Measurements from ENCODE around the gene NCKAP5. TPM values are rescaled to one million over a fixed set of nuclear protein-coding genes. Genes with fewer than 3 reads are reported as not detected.

Gene NCKAP5
- total RNA-seq, 6 donors from 2014 or later: 22.1 to 51.1 (median 41.4) TPM

DNA sequence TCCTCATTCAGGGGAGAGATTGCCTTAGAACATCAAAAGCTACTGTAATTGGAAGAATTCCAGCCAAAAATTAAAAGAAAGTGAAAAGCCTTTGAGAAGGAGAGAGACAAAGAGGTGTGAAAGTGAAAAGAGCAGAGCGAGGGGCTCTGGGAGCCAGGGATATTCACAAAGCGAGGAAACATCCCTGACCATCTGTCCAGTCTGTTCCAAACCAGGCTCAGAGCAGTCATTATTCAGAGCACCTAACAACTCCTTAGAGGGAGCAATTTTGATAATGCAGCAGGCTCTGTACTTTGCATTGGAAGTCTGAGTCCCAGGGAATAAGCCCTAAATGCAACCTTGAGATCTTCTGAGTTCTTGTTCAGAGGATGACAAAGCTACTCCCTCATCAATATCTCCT is 779.2 kb downstream of the NCKAP5 start:
- TF ChIP-seq EP300 (IDR thresholded peaks at IDR 0.05) (no peak), POLR2A (IDR thresholded peaks at IDR 0.05) (no peak), POLR2AphosphoS5 (IDR thresholded peaks at IDR 0.05) (no peak)
- TF ChIP-seq, protein P1, sequence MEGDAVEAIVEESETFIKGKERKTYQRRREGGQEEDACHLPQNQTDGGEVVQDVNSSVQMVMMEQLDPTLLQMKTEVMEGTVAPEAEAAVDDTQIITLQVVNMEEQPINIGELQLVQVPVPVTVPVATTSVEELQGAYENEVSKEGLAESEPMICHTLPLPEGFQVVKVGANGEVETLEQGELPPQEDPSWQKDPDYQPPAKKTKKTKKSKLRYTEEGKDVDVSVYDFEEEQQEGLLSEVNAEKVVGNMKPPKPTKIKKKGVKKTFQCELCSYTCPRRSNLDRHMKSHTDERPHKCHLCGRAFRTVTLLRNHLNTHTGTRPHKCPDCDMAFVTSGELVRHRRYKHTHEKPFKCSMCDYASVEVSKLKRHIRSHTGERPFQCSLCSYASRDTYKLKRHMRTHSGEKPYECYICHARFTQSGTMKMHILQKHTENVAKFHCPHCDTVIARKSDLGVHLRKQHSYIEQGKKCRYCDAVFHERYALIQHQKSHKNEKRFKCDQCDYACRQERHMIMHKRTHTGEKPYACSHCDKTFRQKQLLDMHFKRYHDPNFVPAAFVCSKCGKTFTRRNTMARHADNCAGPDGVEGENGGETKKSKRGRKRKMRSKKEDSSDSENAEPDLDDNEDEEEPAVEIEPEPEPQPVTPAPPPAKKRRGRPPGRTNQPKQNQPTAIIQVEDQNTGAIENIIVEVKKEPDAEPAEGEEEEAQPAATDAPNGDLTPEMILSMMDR (IDR thresholded peaks at IDR 0.05): no peak
- no peak for ATAC-seq (ENCODE audit: low FRiP score in 2 of 2)
- Histone ChIP-seq H3K4me3 (no peak overlapping the region), H3K4me1 (no peaks in the 10 kb centered on the region), H3K36me3 (peaks cover 0 to 3% (median 0%) of the 10 kb centered on the region in 4 donors), H3K9me3 (no peaks in the 10 kb centered on the region), H3K27ac (no peak overlapping the region), H3K27me3 (no peaks in the 10 kb centered on the region)
- no peak for DNase-seq
- 80 to 93% methylated on average over 2 of the region's 2 CpGs for WGBS, 2 donors

- Histone ChIP-seq H3K4me1 (no peaks in the 10 kb centered on the region), H3K4me3 (no peak overlapping the region), H3K36me3 (peaks cover 0 to 8% (median 0%) of the 10 kb centered on the region in 4 donors), H3K27ac (no peak overlapping the region), H3K9me3 (no peaks in the 10 kb centered on the region), H3K27me3 (no peaks in the 10 kb centered on the region)
- TF ChIP-seq, protein P1 (IDR thresholded peaks at IDR 0.05): no peak
- TF ChIP-seq EP300 (IDR thresholded peaks at IDR 0.05) (no peak), POLR2A (IDR thresholded peaks at IDR 0.05) (no peak), POLR2AphosphoS5 (IDR thresholded peaks at IDR 0.05) (no peak)
- 67 to 76% methylated on average over 4 of the region's 4 CpGs for WGBS, 2 donors
- DNase-seq (no peak), ATAC-seq (ENCODE audit: low FRiP score in 2 of 2) (no peak)
These were observed 779.9 kb downstream of the NCKAP5 start for GRCh38 chr2:132788310-132788838.

GRCh38 chr2:132783883-132784282 is 784.4 kb downstream of the NCKAP5 start:
- Histone ChIP-seq H3K9me3 (no peaks in the 10 kb centered on the region), H3K4me3 (no peak overlapping the region), H3K36me3 (peaks cover 0 to 8% (median 0%) of the 10 kb centered on the region in 4 donors), H3K27me3 (no peaks in the 10 kb centered on the region), H3K27ac (no peak overlapping the region), H3K4me1 (no peaks in the 10 kb centered on the region)
- ATAC-seq (ENCODE audit: low FRiP score in 2 of 2) (no peak), DNase-seq (no peak)
- TF ChIP-seq POLR2AphosphoS5 (IDR thresholded peaks at IDR 0.05) (no peak), POLR2A (IDR thresholded peaks at IDR 0.05) (no peak), EP300 (IDR thresholded peaks at IDR 0.05) (no peak)
- TF ChIP-seq, protein P1 (IDR thresholded peaks at IDR 0.05): no peak
- WGBS, 2 donors: 89 to 91% methylated on average over 9 to 11 of the region's 11 CpGs

DNA sequence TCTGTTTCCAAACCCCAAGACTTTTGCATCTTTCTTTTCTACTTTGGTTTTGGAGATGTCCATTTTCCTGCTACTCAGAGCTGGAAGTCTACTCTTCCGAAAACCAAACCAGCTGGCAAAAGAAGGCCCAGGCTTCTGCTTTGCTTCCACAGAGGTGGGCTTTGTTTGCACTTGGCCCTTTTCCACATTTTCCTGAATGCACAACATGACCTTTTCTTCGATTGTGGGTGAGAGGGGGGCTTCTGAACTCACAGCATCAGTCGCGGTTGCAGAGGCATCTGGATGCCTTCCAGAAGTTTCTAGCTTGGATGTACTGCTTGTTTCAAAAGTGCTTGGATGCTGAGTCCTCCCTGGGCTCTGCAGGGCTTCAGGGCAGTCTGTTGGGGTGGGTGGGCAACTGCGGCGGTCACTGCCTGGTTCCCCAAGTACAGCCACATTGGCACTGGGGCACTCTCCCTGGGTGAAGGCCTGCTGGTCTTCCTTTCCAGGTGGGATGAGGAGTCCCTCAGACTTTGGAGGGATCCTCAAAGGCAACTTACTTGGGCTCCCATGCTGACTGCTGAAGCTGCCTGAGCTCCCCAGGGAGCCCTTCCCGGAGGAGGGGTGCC is 786.0 kb downstream of the NCKAP5 start:
- H3K4me1 ChIP-seq: no peaks in the 10 kb centered on the region
- WGBS, 2 donors: 78 to 88% methylated on average over 5 of the region's 7 CpGs
- no peaks in the 10 kb centered on the region for H3K27me3 ChIP-seq
- H3K27ac ChIP-seq: no peak overlapping the region
- DNase-seq (peak in 1 of 2 donors; percentile 13), ATAC-seq (ENCODE audit: low FRiP score in 2 of 2) (peak in 1 of 2 donors; percentile 40)
- H3K9me3 ChIP-seq: no peaks in the 10 kb centered on the region
- H3K36me3 ChIP-seq: peaks cover 0 to 8% (median 0%) of the 10 kb centered on the region in 4 donors
- TF ChIP-seq, protein P1 (IDR thresholded peaks at IDR 0.05): no peak
- TF ChIP-seq EP300 (IDR thresholded peaks at IDR 0.05): no peak
- TF ChIP-seq POLR2AphosphoS5 (IDR thresholded peaks at IDR 0.05): no peak
- TF ChIP-seq POLR2A (IDR thresholded peaks at IDR 0.05): no peak
- no peak overlapping the region for H3K4me3 ChIP-seq

DNA sequence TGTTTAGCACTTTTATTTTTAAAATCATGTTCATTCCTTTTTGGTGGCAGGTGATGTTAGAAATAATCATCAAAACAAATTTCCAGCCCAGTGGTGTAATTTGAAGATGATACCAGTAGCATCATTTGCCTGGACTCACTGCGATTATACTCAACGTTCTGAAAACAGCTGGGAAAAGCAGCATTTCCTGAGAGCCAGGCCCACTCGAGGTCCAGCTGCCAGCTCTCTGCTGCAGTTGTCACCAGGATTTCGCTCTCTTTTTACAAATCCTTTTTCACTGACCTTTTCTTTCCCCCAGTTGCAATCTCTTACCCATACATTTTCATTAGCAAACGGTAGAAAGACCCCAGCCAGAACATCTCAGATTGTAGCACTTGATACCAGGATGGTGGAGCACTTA is 787.6 kb downstream of the NCKAP5 start:
- DNase-seq: no peak
- WGBS, 2 donors: 65% methylated on average over 5 of the region's 5 CpGs
- TF ChIP-seq EP300 (IDR thresholded peaks at IDR 0.05) (no peak), POLR2A (IDR thresholded peaks at IDR 0.05) (no peak), POLR2AphosphoS5 (IDR thresholded peaks at IDR 0.05) (no peak)
- TF ChIP-seq, protein P1 (IDR thresholded peaks at IDR 0.05): no peak

More for the DNA sequence above, 787.6 kb downstream of the NCKAP5 start:
- Histone ChIP-seq H3K27me3 (no peaks in the 10 kb centered on the region), H3K36me3 (peaks cover 0 to 8% (median 0%) of the 10 kb centered on the region in 4 donors), H3K4me3 (no peak overlapping the region), H3K27ac (no peak overlapping the region), H3K9me3 (no peaks in the 10 kb centered on the region), H3K4me1 (no peaks in the 10 kb centered on the region)
- no peak for ATAC-seq (ENCODE audit: low FRiP score in 2 of 2)

All from upper lobe of left lung (tissue), 6 donors.